HL-60 (cell line): ENCODE measurements around the gene FAM234B.

Source experiments
- GABPA ChIP-seq: IDR thresholded peaks from 2 replicates; pipeline ENCODE4 v1.6.1; 2012; ENCODE audit warnings: low read depth
- POLR2AphosphoS5 ChIP-seq: IDR thresholded peaks from 2 replicates; pipeline ENCODE4 v1.6.1; 2012; ENCODE audit warnings: low read depth
- SPI1 ChIP-seq: IDR thresholded peaks from 2 replicates; pipeline ENCODE4 v1.6.1; 2012; ENCODE audit warnings: low read depth, mild to moderate bottlenecking, borderline replicate concordance
- TF ChIP-seq, protein P1 (sequence below): IDR thresholded peaks from one replicate; pipeline ENCODE4 v1.5.1; 2011; ENCODE audit warnings: low read length, control low read depth, inconsistent platforms; ENCODE audit not compliant: insufficient read depth
- TF ChIP-seq, protein P2 (sequence below): IDR thresholded peaks from 2 replicates; pipeline ENCODE4 v1.6.1; 2012; ENCODE audit warnings: low read depth; ENCODE audit not compliant: insufficient replicate concordance

DNA sequence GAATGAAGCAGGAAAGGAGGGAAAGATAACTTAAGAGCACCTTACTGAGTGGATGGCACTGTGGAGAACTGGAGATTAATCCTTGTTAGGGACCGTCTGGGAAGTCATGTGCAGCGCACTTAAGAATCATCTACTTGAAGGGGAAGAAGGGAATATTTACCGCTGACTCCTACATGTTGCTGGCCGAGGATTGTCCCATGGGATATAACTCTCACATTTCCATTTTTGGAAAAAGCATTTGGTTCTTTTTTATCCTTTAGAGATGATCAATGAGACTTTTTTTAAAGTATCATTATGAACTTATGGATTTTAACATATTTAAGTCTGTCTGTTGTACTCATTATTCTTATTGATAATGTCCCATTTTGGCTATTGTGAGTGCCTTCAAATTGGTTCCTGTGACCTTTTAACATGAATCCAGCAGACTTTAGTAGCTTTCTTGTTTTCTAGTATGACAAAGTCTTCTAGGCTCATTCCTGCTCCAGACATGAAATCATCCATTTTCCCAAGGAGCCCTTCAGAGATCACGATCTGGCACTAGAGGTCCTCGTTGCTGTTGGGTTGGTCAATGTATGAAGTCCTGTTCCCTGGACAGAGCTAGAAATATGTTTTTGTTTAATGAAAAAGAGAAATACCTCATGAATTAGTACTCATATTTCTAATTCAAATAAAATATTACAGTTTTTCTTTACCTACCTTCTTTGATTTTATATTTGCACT lies 20.2 kb upstream of the FAM234B start:
- TF ChIP-seq, protein P1, sequence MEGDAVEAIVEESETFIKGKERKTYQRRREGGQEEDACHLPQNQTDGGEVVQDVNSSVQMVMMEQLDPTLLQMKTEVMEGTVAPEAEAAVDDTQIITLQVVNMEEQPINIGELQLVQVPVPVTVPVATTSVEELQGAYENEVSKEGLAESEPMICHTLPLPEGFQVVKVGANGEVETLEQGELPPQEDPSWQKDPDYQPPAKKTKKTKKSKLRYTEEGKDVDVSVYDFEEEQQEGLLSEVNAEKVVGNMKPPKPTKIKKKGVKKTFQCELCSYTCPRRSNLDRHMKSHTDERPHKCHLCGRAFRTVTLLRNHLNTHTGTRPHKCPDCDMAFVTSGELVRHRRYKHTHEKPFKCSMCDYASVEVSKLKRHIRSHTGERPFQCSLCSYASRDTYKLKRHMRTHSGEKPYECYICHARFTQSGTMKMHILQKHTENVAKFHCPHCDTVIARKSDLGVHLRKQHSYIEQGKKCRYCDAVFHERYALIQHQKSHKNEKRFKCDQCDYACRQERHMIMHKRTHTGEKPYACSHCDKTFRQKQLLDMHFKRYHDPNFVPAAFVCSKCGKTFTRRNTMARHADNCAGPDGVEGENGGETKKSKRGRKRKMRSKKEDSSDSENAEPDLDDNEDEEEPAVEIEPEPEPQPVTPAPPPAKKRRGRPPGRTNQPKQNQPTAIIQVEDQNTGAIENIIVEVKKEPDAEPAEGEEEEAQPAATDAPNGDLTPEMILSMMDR: peak; percentile 14
- no peak for TF ChIP-seq POLR2AphosphoS5
- TF ChIP-seq, protein P2, sequence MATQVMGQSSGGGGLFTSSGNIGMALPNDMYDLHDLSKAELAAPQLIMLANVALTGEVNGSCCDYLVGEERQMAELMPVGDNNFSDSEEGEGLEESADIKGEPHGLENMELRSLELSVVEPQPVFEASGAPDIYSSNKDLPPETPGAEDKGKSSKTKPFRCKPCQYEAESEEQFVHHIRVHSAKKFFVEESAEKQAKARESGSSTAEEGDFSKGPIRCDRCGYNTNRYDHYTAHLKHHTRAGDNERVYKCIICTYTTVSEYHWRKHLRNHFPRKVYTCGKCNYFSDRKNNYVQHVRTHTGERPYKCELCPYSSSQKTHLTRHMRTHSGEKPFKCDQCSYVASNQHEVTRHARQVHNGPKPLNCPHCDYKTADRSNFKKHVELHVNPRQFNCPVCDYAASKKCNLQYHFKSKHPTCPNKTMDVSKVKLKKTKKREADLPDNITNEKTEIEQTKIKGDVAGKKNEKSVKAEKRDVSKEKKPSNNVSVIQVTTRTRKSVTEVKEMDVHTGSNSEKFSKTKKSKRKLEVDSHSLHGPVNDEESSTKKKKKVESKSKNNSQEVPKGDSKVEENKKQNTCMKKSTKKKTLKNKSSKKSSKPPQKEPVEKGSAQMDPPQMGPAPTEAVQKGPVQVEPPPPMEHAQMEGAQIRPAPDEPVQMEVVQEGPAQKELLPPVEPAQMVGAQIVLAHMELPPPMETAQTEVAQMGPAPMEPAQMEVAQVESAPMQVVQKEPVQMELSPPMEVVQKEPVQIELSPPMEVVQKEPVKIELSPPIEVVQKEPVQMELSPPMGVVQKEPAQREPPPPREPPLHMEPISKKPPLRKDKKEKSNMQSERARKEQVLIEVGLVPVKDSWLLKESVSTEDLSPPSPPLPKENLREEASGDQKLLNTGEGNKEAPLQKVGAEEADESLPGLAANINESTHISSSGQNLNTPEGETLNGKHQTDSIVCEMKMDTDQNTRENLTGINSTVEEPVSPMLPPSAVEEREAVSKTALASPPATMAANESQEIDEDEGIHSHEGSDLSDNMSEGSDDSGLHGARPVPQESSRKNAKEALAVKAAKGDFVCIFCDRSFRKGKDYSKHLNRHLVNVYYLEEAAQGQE: no peak
- no peak for TF ChIP-seq SPI1
- TF ChIP-seq GABPA: no peak
